T-helper 1 cell (primary cell): ENCODE results near the gene COPRS.

Experiments used
- DNase-seq, 5 donors: peaks; one replicate each; pipeline ENCODE4 v3.0.0-alpha.2; 2012 to 2020

Gene COPRS

DNA sequence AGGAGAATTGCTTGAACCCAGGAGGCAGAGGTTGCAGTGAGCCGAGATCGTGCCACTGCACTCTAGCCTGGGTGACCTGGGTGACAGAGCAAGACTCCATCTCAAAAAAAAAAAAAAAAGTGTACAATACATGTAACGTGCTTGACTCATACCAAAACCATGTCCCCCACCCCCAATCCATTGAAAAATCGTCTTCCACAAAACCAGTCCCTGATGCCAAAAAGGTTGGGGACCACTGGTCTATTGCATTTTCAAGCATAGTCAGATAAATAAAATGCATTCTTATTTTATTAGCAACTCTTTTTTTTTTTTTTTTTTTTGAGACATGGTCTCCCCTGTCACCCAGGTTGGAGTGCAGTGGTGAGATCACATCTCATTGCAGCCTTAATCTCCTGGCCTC lies 52.1 kb downstream of the COPRS start:
- no peak for DNase-seq

DNA sequence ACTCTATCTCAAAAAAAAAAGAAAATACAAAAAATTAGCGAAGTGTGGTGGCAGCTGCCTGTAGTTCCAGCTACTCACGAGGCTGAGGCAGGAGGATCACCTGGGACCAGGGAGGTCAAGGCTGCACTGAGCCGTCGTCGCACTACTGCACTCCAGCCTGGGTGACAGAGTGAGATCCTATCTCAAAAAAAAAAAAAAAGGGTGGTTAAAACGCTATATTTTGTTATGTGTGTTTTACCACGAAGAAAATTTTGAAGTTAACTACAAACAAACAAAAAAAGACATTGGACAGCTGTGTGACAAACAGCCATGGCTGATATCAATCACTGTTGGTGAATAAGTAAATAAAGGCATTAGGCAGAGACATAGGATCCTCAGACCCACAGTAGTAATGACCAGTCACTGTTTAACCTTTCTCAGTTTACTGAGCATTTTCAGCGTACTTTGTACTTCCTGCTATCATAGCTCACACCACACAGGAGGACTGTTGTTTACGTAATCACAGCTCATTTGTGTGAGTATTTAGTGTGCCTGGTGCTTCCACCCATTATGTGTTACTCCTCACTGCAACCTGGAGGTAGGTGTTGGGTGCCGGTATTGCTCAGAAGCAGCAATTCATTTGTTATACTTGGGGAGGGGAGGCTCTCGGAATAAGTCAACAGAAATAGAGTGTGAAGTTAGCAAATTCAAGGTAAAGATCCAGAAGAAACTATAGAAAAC lies 55.4 kb downstream of the COPRS start:
- no peak for DNase-seq

DNA sequence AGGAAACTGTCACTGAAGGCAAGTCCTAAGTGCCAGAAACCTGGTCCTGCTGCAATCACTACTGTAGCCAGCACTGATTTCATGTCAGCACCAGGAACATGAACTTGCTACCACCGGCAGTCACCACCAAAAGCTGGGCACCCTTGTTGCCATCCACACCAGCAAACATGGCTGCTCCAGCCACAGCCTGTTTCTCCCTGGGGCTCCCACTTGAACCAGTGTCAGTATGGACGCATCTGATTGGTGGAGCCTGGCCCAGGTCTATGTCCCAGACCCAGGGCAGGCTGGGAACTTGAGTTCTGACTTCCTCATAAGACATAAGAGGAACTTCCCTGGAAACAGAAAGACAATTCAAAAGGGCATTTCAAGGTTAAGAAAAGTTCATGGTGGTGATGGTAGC lies 56.5 kb downstream of the COPRS start:
- DNase-seq, result no peak
